ENCODE data around the gene RNF8.

The RNF8 gene

GRCh38 chr6:37309046-37309445, 44.7 kb upstream of the RNF8 start:
- TF ChIP-seq CTCF (IDR thresholded peaks at IDR 0.05; ENCODE audit: extremely low read depth, insufficient read depth, missing control alignments) = no peak
- DNase-seq (ENCODE audit: low spot score) = no peak
- in situ Hi-C loops (cut with MboI; ENCODE audit: low pct_unique_long_range_greater_than_20kb, low sequenced_read_pairs, unreplicated experiment) = no loop called here

- DNase-seq (ENCODE audit: low spot score) = no peak
- in situ Hi-C loops (cut with MboI; ENCODE audit: low pct_unique_long_range_greater_than_20kb, low sequenced_read_pairs, unreplicated experiment) = no loop called here
- no peak for TF ChIP-seq CTCF (IDR thresholded peaks at IDR 0.05; ENCODE audit: extremely low read depth, insufficient read depth, missing control alignments)
These were observed 44.1 kb upstream of the RNF8 start for GRCh38 chr6:37309692-37310091.

- DNase-seq (ENCODE audit: low spot score) = no peak
- no peak for TF ChIP-seq CTCF (IDR thresholded peaks at IDR 0.05; ENCODE audit: extremely low read depth, insufficient read depth, missing control alignments)
- in situ Hi-C loops (cut with MboI; ENCODE audit: low pct_unique_long_range_greater_than_20kb, low sequenced_read_pairs, unreplicated experiment) = no loop called here
These were observed 42.8 kb upstream of the RNF8 start for GRCh38 chr6:37310966-37311365.

- in situ Hi-C loops (cut with MboI; ENCODE audit: low pct_unique_long_range_greater_than_20kb, low sequenced_read_pairs, unreplicated experiment) = no loop called here
- DNase-seq (ENCODE audit: low spot score) = no peak
- TF ChIP-seq CTCF (IDR thresholded peaks at IDR 0.05; ENCODE audit: extremely low read depth, insufficient read depth, missing control alignments) = no peak
These were observed 41.9 kb upstream of the RNF8 start for GRCh38 chr6:37311741-37312473.

GRCh38 chr6:37313723-37314486, 39.9 kb upstream of the RNF8 start:
- in situ Hi-C loops (cut with MboI; ENCODE audit: low pct_unique_long_range_greater_than_20kb, low sequenced_read_pairs, unreplicated experiment) = no loop called here
- TF ChIP-seq CTCF (IDR thresholded peaks at IDR 0.05; ENCODE audit: extremely low read depth, insufficient read depth, missing control alignments) = no peak
- no peak for DNase-seq (ENCODE audit: low spot score)

- TF ChIP-seq CTCF (IDR thresholded peaks at IDR 0.05; ENCODE audit: extremely low read depth, insufficient read depth, missing control alignments) = peak; percentile 69
- in situ Hi-C loops (cut with MboI; ENCODE audit: low pct_unique_long_range_greater_than_20kb, low sequenced_read_pairs, unreplicated experiment) = no loop called here
- DNase-seq (ENCODE audit: low spot score) = peak; percentile 37
These were observed 39.2 kb upstream of the RNF8 start for GRCh38 chr6:37314487-37315156.
